ENCODE results near the gene TPM3. TPM values are rescaled to one million over a fixed set of nuclear protein-coding genes. Genes with fewer than 3 reads are reported as not detected.

TPM3 gene
- total and polyA plus RNA-seq, 9 of the 15 experiments (the other 6 are each of a cell fraction or from before 2014, with no cell fraction given): 202 to 604 (median 421) TPM

DNA sequence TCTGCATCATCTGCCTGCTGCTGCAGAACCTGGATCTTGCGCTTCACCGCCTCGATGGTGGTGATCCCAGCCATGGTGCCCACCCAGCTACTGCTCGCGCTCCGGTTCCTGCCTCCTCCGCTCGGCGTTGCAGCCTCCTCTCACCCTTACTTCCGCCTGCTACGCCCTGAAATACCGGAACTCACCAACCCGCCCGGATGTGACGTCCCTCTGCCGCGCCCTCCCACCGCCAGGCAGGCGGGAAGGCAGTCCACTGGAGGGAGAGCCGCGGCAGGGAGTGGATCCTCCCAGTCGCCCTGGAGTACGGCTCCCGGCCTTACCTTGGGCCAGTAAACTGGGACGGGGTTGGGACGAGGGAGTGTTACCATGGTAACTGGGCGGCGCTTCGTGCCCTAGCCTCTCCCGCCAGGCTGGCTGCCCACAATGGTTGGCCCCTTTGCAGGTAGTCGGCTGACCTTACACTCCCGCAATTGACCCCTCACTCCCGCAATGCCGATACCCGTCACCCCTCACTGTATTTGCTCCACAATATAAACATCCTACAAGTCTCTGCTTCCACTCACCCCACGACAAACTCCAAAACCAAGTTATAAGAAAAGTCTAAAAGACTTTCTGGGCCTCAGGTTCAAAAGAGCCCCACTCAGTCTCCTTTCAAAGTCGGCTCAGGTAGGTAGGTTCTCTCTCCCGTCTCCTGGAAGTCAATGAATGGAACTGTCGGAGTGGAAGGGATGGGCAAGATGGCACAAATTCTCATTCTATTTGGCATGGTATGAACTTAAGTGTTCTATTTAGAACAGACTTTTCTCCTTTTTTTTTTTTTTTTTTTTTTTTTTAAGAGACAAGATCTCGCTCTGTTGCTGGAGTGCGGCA is 8.6 kb downstream of the TPM3 start (continued):
- TF ChIP-seq CGGBP1 (CRISPR knock-in tag; IDR thresholded peaks at IDR 0.05) (no peak), ZNF717 (CRISPR knock-in tag; IDR thresholded peaks at IDR 0.05) (no peak), DIDO1 (tag; IDR thresholded peaks at IDR 0.05; ENCODE audit: low read depth) (peak; percentile 43; the same call in 1 of the 2 replicates), FOXM1 (IDR thresholded peaks at IDR 0.05; ENCODE audit: low read depth) (no peak), FOXM1 (CRISPR knock-in tag; IDR thresholded peaks at IDR 0.05; ENCODE audit: low read depth) (no peak), MXI1 (IDR thresholded peaks at IDR 0.05; ENCODE audit: low read depth, low read length) (no peak; the same call in 1 of the 2 replicates), ZC3H8 (IDR thresholded peaks at IDR 0.05) (no peak), ZFP91 (CRISPR knock-in tag; IDR thresholded peaks at IDR 0.05) (no peak; the same call in 1 of the 2 replicates), HDAC8 (tag; IDR thresholded peaks at IDR 0.05) (no peak), DLX4 (CRISPR knock-in tag; IDR thresholded peaks at IDR 0.05) (no peak), ILK (tag; IDR thresholded peaks at IDR 0.05; ENCODE audit: borderline replicate concordance, low read depth) (no peak), RBM17 (IDR thresholded peaks at IDR 0.05; ENCODE audit: borderline replicate concordance, low read depth, low read length) (no peak), ATF4 (CRISPR knock-in tag; IDR thresholded peaks at IDR 0.05) (no peak), LEF1 (IDR thresholded peaks at IDR 0.05) (no peak), E2F4 (CRISPR knock-in tag; IDR thresholded peaks at IDR 0.05; ENCODE audit: low read depth) (peak; percentile 76; the same call in 1 of the 2 replicates)
- TF ChIP-seq, protein P1, sequence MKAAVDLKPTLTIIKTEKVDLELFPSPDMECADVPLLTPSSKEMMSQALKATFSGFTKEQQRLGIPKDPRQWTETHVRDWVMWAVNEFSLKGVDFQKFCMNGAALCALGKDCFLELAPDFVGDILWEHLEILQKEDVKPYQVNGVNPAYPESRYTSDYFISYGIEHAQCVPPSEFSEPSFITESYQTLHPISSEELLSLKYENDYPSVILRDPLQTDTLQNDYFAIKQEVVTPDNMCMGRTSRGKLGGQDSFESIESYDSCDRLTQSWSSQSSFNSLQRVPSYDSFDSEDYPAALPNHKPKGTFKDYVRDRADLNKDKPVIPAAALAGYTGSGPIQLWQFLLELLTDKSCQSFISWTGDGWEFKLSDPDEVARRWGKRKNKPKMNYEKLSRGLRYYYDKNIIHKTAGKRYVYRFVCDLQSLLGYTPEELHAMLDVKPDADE (conservative IDR thresholded peaks at IDR 0.05; ENCODE audit: control insufficient read depth, low read depth, low read length): peak; percentile 66
- TF ChIP-seq, protein P2, sequence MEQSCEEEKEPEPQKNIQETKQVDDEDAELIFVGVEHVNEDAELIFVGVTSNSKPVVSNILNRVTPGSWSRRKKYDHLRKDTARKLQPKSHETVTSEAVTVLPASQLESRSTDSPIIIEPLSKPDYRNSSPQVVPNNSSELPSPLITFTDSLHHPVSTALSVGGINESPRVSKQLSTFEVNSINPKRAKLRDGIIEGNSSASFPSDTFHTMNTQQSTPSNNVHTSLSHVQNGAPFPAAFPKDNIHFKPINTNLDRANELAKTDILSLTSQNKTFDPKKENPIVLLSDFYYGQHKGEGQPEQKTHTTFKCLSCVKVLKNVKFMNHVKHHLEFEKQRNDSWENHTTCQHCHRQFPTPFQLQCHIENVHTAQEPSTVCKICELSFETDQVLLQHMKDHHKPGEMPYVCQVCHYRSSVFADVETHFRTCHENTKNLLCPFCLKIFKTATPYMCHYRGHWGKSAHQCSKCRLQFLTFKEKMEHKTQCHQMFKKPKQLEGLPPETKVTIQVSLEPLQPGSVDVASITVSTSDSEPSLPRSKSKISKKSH (CRISPR knock-in tag; IDR thresholded peaks at IDR 0.05): no peak

Measured in K562 (cell line).